Heart left ventricle (tissue), 13 donors: ENCODE measurements around the gene CXCL3.
"Not testable (repeated sequence)": the region's sequence is repeated elsewhere in the genome, so short reads cannot be mapped to it uniquely, and the experiment has no call there.

ENCODE experiments used
- POLR2A ChIP-seq, 2 donors: fragments of 450-650 bp; IDR thresholded peaks; one replicate each; pipeline ENCODE4 v1.6.1; 2017; ENCODE audit warnings: antibody characterized with exemption in 2 of 2, mild to moderate bottlenecking in 2 of 2, moderate library complexity in 2 of 2
- TF ChIP-seq, protein P1 (sequence below), 12 donors: fragments of 200-600 bp; sonication (generic) in 4 of 12; IDR thresholded peaks; one replicate each; pipeline versions ENCODE4 v1.5.0 to v1.8.0; 2018 to 2022; ENCODE audit warnings: antibody characterized with exemption in 12 of 12, mild to moderate bottlenecking in 5 of 12
- donor health status: ischemic (EF 13 %, LVEDD 7.1; RV severe dilation, severe dysfunction).
- donor health status: DM: no; HTN: yes; CAD: no.
- donor health status: DM: no; HTN: no; CAD: no.
- donor health status: ischemic (EF 25% LVEDD 6.9; RV normal size, moderate dysfunction).
- donor health status: ischemic (EF 25% LVEDD 5.7; RV mildly dilated, moderate dysfunction).
- donor health status: ischemic (EF 35%, LVEDD 5.7; RV mildly dilated, moderate dysfunction).
- donor health status: nonischemic (EF 11% LVEDD 7.7; RV severe dilation, severe dysfunction).
- donor health status: DM: yes; HTN: yes; CAD: no.
- donor health status: PGD.
- donor health status: ischemic (EF 29% LVEDD 5.4; RV normal size, mild dysfunction).
- donor health status: nonischemic (EF 23%, LVEDD 6.1; RV moderate dilation, normal function).

DNA sequence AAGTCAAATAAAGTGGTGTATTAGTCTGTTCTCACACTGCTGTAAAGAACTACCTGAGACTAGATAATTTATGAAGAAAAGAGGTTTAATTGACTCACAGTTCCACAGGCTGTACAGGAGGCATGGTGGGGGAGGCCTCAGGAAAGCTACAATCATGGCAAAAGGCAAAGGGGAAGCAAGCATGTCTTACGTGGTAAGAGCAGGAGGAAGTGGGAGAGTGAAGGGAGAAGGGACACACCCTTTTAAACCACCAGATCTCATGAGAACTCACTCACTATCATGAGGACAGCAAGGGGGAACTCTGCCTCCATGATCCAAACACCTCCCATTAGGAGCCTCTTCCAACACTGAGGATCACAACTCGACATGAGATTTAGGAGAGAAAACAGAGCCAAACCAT is 40.5 kb upstream of the CXCL3 start:
- TF ChIP-seq POLR2A (IDR thresholded peaks at IDR 0.05): not testable (repeated sequence)
- TF ChIP-seq, protein P1, sequence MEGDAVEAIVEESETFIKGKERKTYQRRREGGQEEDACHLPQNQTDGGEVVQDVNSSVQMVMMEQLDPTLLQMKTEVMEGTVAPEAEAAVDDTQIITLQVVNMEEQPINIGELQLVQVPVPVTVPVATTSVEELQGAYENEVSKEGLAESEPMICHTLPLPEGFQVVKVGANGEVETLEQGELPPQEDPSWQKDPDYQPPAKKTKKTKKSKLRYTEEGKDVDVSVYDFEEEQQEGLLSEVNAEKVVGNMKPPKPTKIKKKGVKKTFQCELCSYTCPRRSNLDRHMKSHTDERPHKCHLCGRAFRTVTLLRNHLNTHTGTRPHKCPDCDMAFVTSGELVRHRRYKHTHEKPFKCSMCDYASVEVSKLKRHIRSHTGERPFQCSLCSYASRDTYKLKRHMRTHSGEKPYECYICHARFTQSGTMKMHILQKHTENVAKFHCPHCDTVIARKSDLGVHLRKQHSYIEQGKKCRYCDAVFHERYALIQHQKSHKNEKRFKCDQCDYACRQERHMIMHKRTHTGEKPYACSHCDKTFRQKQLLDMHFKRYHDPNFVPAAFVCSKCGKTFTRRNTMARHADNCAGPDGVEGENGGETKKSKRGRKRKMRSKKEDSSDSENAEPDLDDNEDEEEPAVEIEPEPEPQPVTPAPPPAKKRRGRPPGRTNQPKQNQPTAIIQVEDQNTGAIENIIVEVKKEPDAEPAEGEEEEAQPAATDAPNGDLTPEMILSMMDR (IDR thresholded peaks at IDR 0.05): not testable (repeated sequence)
